Heart right ventricle (tissue), 16 donors: ENCODE data around the gene GNPAT. TPM values are rescaled to one million over a fixed set of nuclear protein-coding genes. Genes with fewer than 3 reads are reported as not detected.

Experiments
- ATAC-seq, 8 donors: fragments of 200-7000 bp; cut with Tn5 transposase; one replicate each; pipeline ENCODE4 v1.9.1; 2020; ENCODE audit warnings: mild to moderate bottlenecking in 8 of 8, moderate library complexity in 8 of 8, moderate number of reproducible peaks in 1 of 8
- DNase-seq, 2 donors: peaks; one replicate each; pipeline ENCODE4 v3.0.0-alpha.2; 2020
- H3K27ac ChIP-seq, 10 donors: fragments of 200-600 bp; sonication (generic) in 2 of 10; one replicate each; pipeline versions ENCODE4 v1.5.0 to v1.8.0; 2020 to 2022; ENCODE audit warnings: mild to moderate bottlenecking in 3 of 10
- H3K27me3 ChIP-seq, 7 donors: fragments of 200-600 bp; one replicate each; pipeline ENCODE4 v1.8.0; 2021 to 2022; ENCODE audit warnings: mild to moderate bottlenecking in 2 of 7
- H3K36me3 ChIP-seq, 9 donors: fragments of 200-600 bp; sonication (generic) in 1 of 9; one replicate each; pipeline versions ENCODE4 v1.5.0 to v1.8.0; 2020 to 2022; ENCODE audit warnings: mild to moderate bottlenecking in 2 of 9
- H3K4me1 ChIP-seq, 9 donors: fragments of 200-600 bp; sonication (generic) in 1 of 9; one replicate each; pipeline versions ENCODE4 v1.5.0 to v1.8.0; 2020 to 2022; ENCODE audit warnings: mild to moderate bottlenecking in 4 of 9
- H3K4me3 ChIP-seq, 10 donors: fragments of 200-600 bp; sonication (generic) in 2 of 10; one replicate each; pipeline versions ENCODE4 v1.5.0 to v1.8.0; 2020 to 2022; ENCODE audit warnings: mild to moderate bottlenecking in 7 of 10, moderate library complexity in 2 of 10
- H3K9me3 ChIP-seq, 11 donors: fragments of 200-600 bp in 10 of 11; sonication (generic) in 2 of 11; one replicate each; pipeline versions ENCODE4 v1.5.0 to v1.8.0; 2013 to 2022; ENCODE audit warnings: mild to moderate bottlenecking in 2 of 11, control low read depth in 1 of 11, moderate library complexity in 1 of 11
- CTCF ChIP-seq, 9 donors: fragments of 200-600 bp; sonication (generic) in 2 of 9; IDR thresholded peaks; one replicate each; pipeline versions ENCODE4 v1.5.0 to v1.8.0; 2021 to 2022; ENCODE audit warnings: antibody characterized with exemption in 9 of 9, mild to moderate bottlenecking in 5 of 9, moderate library complexity in 1 of 9
- WGBS, 2 donors: extraction: QIAGEN DNeasy Blood & Tissue Kit; methylation state at CpG; one replicate each; pipeline ENCODE4 v1.1.7; 2013; ENCODE audit warnings: inconsistent platforms in 1 of 2; 5-methylcytosine and 5-hydroxymethylcytosine counted together
- intact Hi-C, 10 donors: fragments of 100-400 bp; cut with DNase I; formaldehyde crosslinking; loops; one replicate each; pipeline versions ENCODE4 v1.11.1 to v1.14.2; 2022
- polyA plus RNA-seq, 2 donors: library from polyadenylated mRNA; stranded (reverse); fragments of 200-250 nt; gene quantifications; one replicate each; pipeline ENCODE4 v1.2.3, GENCODE V29; 2013
- total RNA-seq, 10 donors: library from RNA; stranded (reverse); fragmentation: NEBNext Ultra II Directional in 3 of 10; extraction: Animal tissue kit (Norgen Biotek cat#: 25700) in 3 of 10; gene quantifications; one replicate each; pipeline versions ENCODE4 v1.2.1 to v1.2.4, GENCODE V29; 2021 to 2023
- donor health status: Arrhythmogenic right ventricular cardiomyopathy.
- donor health status: ischemic (EF 13 %, LVEDD 7.1; RV severe dilation, severe dysfunction).
- donor health status: healthy with polysubstance abuse.
- donor health status: DM: no; HTN: yes; CAD: no.
- donor health status: DM: no; HTN: no; CAD: no.
- donor health status: ischemic (EF 25% LVEDD 6.9; RV normal size, moderate dysfunction).
- donor health status: ischemic (EF 25% LVEDD 5.7; RV mildly dilated, moderate dysfunction).
- donor health status: healthy.
- donor health status: DM: yes; HTN: yes; CAD: no.
- donor health status: Ischemic cardiomyopathy.
- donor health status: ischemic (EF 35%, LVEDD 5.7; RV mildly dilated, moderate dysfunction).
- donor health status: nonischemic (EF 11% LVEDD 7.7; RV severe dilation, severe dysfunction).
- donor health status: DM: yes; HTN: yes; CAD: no.
- donor health status: PGD.
- donor health status: ischemic (EF 29% LVEDD 5.4; RV normal size, mild dysfunction).
- donor health status: nonischemic (EF 23%, LVEDD 6.1; RV moderate dilation, normal function).

Gene GNPAT
- total and polyA plus RNA-seq, 12 donors = 40.3 to 74.0 (median 51.8) TPM

- H3K27me3 ChIP-seq = no peaks in the 10 kb centered on the region
- intact Hi-C loops = no loop called here
- DNase-seq (no peak), ATAC-seq (no peak)
- H3K27ac ChIP-seq = no peak overlapping the region
- H3K4me3 ChIP-seq = no peak overlapping the region
- TF ChIP-seq CTCF (IDR thresholded peaks at IDR 0.05) = no peak
- no peaks in the 10 kb centered on the region for H3K9me3 ChIP-seq
- H3K36me3 ChIP-seq = peaks cover 0 to 76% (median 15%) of the 10 kb centered on the region in 9 donors
- 94 to 96% methylated on average over 3 of the region's 3 CpGs for WGBS, 2 donors
- peaks cover 0 to 25% (median 18%) of the 10 kb centered on the region in 9 donors for H3K4me1 ChIP-seq
These were observed 6.5 kb upstream of the GNPAT start for GRCh38 chr1:231234506-231234905.

GRCh38 chr1:231235526-231236207 lies 5.3 kb upstream of the GNPAT start:
- Histone ChIP-seq H3K27me3 (no peaks in the 10 kb centered on the region), H3K9me3 (no peaks in the 10 kb centered on the region), H3K36me3 (peaks cover 0 to 67% (median 15%) of the 10 kb centered on the region in 9 donors), H3K4me3 (no peak overlapping the region), H3K4me1 (peaks cover 0 to 36% (median 29%) of the 10 kb centered on the region in 9 donors), H3K27ac (peak overlapping the region in 5 of 10 donors; percentile 0 to 60 (median 12))
- no peak for TF ChIP-seq CTCF (IDR thresholded peaks at IDR 0.05)
- intact Hi-C loops = no loop called here
- ATAC-seq (no peak), DNase-seq (no peak)
- WGBS, 2 donors = 96 to 97% methylated on average over 3 of the region's 3 CpGs

- no peak overlapping the region for H3K4me3 ChIP-seq
- DNase-seq (no peak), ATAC-seq (peak in 1 of 8 donors; percentile 30)
- peaks cover 0 to 61% (median 15%) of the 10 kb centered on the region in 9 donors for H3K36me3 ChIP-seq
- intact Hi-C loops = no loop called here
- no peaks in the 10 kb centered on the region for H3K9me3 ChIP-seq
- WGBS, 2 donors = 46 to 58% methylated on average over 4 of the region's 4 CpGs
- no peaks in the 10 kb centered on the region for H3K27me3 ChIP-seq
- peaks cover 0 to 36% (median 29%) of the 10 kb centered on the region in 9 donors for H3K4me1 ChIP-seq
- peak overlapping the region in 5 of 10 donors; percentile 0 to 60 (median 12) for H3K27ac ChIP-seq
- TF ChIP-seq CTCF (IDR thresholded peaks at IDR 0.05) = no peak
These were observed 4.8 kb upstream of the GNPAT start for GRCh38 chr1:231236208-231236591.

GRCh38 chr1:231236938-231237337 lies 4.1 kb upstream of the GNPAT start:
- ATAC-seq (no peak), DNase-seq (no peak)
- Histone ChIP-seq H3K9me3 (no peaks in the 10 kb centered on the region), H3K36me3 (peaks cover 0 to 59% (median 15%) of the 10 kb centered on the region in 9 donors), H3K27ac (peak overlapping the region in 4 of 10 donors; percentile 9 to 60 (median 16)), H3K4me1 (peaks cover 0 to 38% (median 32%) of the 10 kb centered on the region in 9 donors), H3K27me3 (no peaks in the 10 kb centered on the region), H3K4me3 (no peak overlapping the region)
- WGBS, 2 donors = 96% methylated on average over 9 of the region's 9 CpGs
- no peak for TF ChIP-seq CTCF (IDR thresholded peaks at IDR 0.05)
- intact Hi-C loops = no loop called here
